GM13976 (cell line): ENCODE results near the gene C16orf86.
"Not testable (repeated sequence)": the region's sequence is repeated elsewhere in the genome, so short reads cannot be mapped to it uniquely, and the experiment has no call there.

ENCODE experiments used
- DNase-seq: peaks from one replicate; pipeline ENCODE4 v3.0.0; 2012; ENCODE audit warnings: low spot score
- CTCF ChIP-seq: IDR thresholded peaks from 2 replicates; pipeline ENCODE4 v1.5.1; 2012; ENCODE audit warnings: borderline replicate concordance, mild to moderate bottlenecking; ENCODE audit not compliant: insufficient read depth; ENCODE audit errors: extremely low read depth, missing control alignments, control extremely low read depth
- in situ Hi-C: fragments of 300-500 bp; cut with MboI; formaldehyde crosslinking; loops from one replicate; pipeline ENCODE4 v1.12.0; 2022; ENCODE audit warnings: low sequenced_read_pairs, mixed read lengths, inconsistent platforms; ENCODE audit not compliant: unreplicated experiment

The C16orf86 gene

GRCh38 chr16:67677712-67678111 lies 11.1 kb downstream of the C16orf86 start:
- in situ Hi-C loops = loop anchor here (10.0 to 25.0 kb wide), 2 partner anchors 247 to 360 kb away; no protein-coding TSS in a partner anchor
- no peak for TF ChIP-seq CTCF

GRCh38 chr16:67678354-67679023 lies 11.9 kb downstream of the C16orf86 start:
- TF ChIP-seq CTCF = no peak
- DNase-seq = no peak
- in situ Hi-C loops = loop anchor here (10.0 to 25.0 kb wide), 2 partner anchors 246 to 359 kb away; no protein-coding TSS in a partner anchor

More at GRCh38 chr16:67677712-67678111, 11.1 kb downstream of the C16orf86 start:
- no peak for DNase-seq

GRCh38 chr16:67679935-67680897 lies 13.6 kb downstream of the C16orf86 start:
- in situ Hi-C loops = loop anchor here (10.0 to 25.0 kb wide), 2 partner anchors 245 to 357 kb away; no protein-coding TSS in a partner anchor
- no peak for TF ChIP-seq CTCF
- DNase-seq = no peak

- in situ Hi-C loops = loop anchor here (25.0 kb wide), 1 partner anchor 354 kb away; no protein-coding TSS in a partner anchor
- no peak for DNase-seq
Measured at GRCh38 chr16:67683767-67684166, 17.2 kb downstream of the C16orf86 start.

GRCh38 chr16:67685388-67686112 lies 18.9 kb downstream of the C16orf86 start:
- DNase-seq = peak; percentile 29
- TF ChIP-seq CTCF = no peak
- in situ Hi-C loops = loop anchor here (25.0 kb wide), 1 partner anchor 352 kb away; no protein-coding TSS in a partner anchor

More at GRCh38 chr16:67683767-67684166, 17.2 kb downstream of the C16orf86 start:
- no peak for TF ChIP-seq CTCF

GRCh38 chr16:67693517-67694285 lies 27.1 kb downstream of the C16orf86 start:
- not testable (repeated sequence) for DNase-seq
- in situ Hi-C loops = loop anchor here (25.0 kb wide), 1 partner anchor 344 kb away; no protein-coding TSS in a partner anchor
